Karpas-422 (cell line): Measurements from ENCODE around the gene ESPN. TPM values are rescaled to one million over a fixed set of nuclear protein-coding genes. Genes with fewer than 3 reads are reported as not detected.
A peak's percentile ranks its signal among the peaks of the same experiment; 100 is the strongest.
"Not testable (repeated sequence)": the region's sequence is repeated elsewhere in the genome, so short reads cannot be mapped to it uniquely, and the experiment has no call there.

ENCODE experiments used
- DNase-seq: peaks from one replicate; pipeline ENCODE4 v3.0.0-alpha.2; 2015
- H2AFZ ChIP-seq: fragments of 200-600 bp; sonication (generic); 2 replicates; pipeline ENCODE4 v1.6.1; 2014; ENCODE audit warnings: antibody characterized with exemption, low read length, mixed read lengths
- H3K27ac ChIP-seq: fragments of 200-600 bp; sonication (generic); 2 replicates; pipeline ENCODE4 v1.5.1; 2014; ENCODE audit warnings: mild to moderate bottlenecking, low read length, moderate library complexity
- H3K27me3 ChIP-seq: fragments of 200-600 bp; sonication (generic); 2 replicates; pipeline ENCODE4 v1.6.1; 2014; ENCODE audit warnings: low read length, mixed read lengths
- H3K36me3 ChIP-seq: fragments of 200-600 bp; sonication (generic); 2 replicates; pipeline ENCODE4 v1.6.1; 2014; ENCODE audit warnings: low read length, mixed read lengths; ENCODE audit not compliant: insufficient read depth
- H3K4me1 ChIP-seq: fragments of 200-600 bp; sonication (generic); 2 replicates; pipeline ENCODE4 v1.6.1; 2014; ENCODE audit warnings: mild to moderate bottlenecking, low read length, mixed read lengths
- H3K4me2 ChIP-seq: fragments of 200-600 bp; sonication (generic); 2 replicates; pipeline ENCODE4 v1.6.1; 2014; ENCODE audit warnings: low read length, low read depth, mild to moderate bottlenecking; ENCODE audit not compliant: poor library complexity, severe bottlenecking
- H3K4me3 ChIP-seq: fragments of 200-600 bp; sonication (generic); 2 replicates; pipeline ENCODE4 v1.5.1; 2014; ENCODE audit warnings: mild to moderate bottlenecking, antibody characterized with exemption, low read length, mixed read lengths
- H3K79me2 ChIP-seq: fragments of 200-600 bp; sonication (generic); 2 replicates; pipeline ENCODE4 v1.6.1; 2014; ENCODE audit warnings: mild to moderate bottlenecking, low read length, mixed read lengths
- H3K9ac ChIP-seq: fragments of 200-600 bp; sonication (generic); 2 replicates; pipeline ENCODE4 v1.6.0; 2014; ENCODE audit warnings: low read length
- H3K9me2 ChIP-seq: fragments of 200-600 bp; sonication (generic), shearing (Covaris generic); replicated peaks from 2 replicates; pipeline ENCODE4 v1.6.0; 2014; ENCODE audit warnings: mild to moderate bottlenecking, low read length, moderate library complexity; ENCODE audit not compliant: insufficient read depth
- H3K9me3 ChIP-seq: fragments of 300-700, 200-600 bp; sonication (generic); 2 replicates; pipeline ENCODE4 v1.6.1; 2014; ENCODE audit warnings: low read length, mixed read lengths
- H4K20me1 ChIP-seq: fragments of 200-600 bp; sonication (generic); 2 replicates; pipeline ENCODE4 v1.6.1; 2014; ENCODE audit warnings: mild to moderate bottlenecking, antibody characterized with exemption, low read length, low read depth; ENCODE audit not compliant: insufficient read depth
- total RNA-seq: library from RNA; depleted of rRNA; stranded (reverse); fragments of >200 nt; shearing (Covaris generic); gene quantifications from 2 replicates; pipeline ENCODE4 v1.2.3, GENCODE V29; 2014; ENCODE audit warnings: low replicate concordance

Gene ESPN
- total RNA-seq, 1 experiment from 2014 or later: not detected

DNA sequence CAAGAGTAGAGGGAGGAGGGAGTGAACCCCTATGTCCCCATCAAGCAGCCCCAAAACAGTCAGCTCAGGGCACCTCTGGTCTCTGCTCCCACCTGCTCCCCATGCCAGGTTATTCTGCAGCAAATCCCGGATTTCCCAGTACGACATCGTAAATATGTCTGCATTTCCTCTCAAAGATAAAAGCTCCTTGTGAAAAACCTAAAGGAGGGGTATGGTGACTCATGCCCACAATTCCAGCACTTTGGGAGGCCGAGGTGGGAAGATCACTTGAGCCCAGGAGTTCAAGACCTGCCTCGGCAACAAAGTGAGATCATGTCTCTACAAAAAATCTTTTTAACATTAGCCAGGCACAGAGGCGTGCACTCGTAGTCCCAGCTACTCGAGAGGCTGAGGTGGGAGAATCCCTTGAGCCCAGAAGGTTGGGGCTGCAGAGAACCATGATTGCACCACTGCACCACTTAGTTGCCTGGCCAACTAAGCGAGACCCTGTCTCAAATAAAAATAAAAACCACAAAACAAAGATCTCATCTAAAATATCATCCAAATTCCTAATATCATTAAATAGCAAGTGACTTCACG is 38.1 kb upstream of the ESPN start:
- no peak overlapping the region for H2AFZ ChIP-seq
- H3K27me3 ChIP-seq: no peaks in the 10 kb centered on the region
- no peak for DNase-seq
- H4K20me1 ChIP-seq: peaks cover under 1% of the 10 kb centered on the region; the same call in 1 of the 2 replicates
- H3K4me1 ChIP-seq: peaks cover 2% of the 10 kb centered on the region
- no peaks in the 10 kb centered on the region for H3K9me2 ChIP-seq
- H3K36me3 ChIP-seq: no peaks in the 10 kb centered on the region; the same call in 1 of the 2 replicates
- H3K9ac ChIP-seq: no peak overlapping the region
- H3K27ac ChIP-seq: no peak overlapping the region
- no peak overlapping the region for H3K4me3 ChIP-seq
- H3K79me2 ChIP-seq: peaks cover 84% of the 10 kb centered on the region
- no peak overlapping the region for H3K4me2 ChIP-seq
- H3K9me3 ChIP-seq: no peaks in the 10 kb centered on the region; the same call in 1 of the 2 replicates

GRCh38 chr1:6389971-6390370 is 34.6 kb upstream of the ESPN start:
- Histone ChIP-seq H3K9me3 (no peaks in the 10 kb centered on the region; the same call in 1 of the 2 replicates), H3K4me1 (peaks cover 16% of the 10 kb centered on the region), H3K27me3 (no peaks in the 10 kb centered on the region), H3K9ac (no peak overlapping the region), H4K20me1 (peaks cover 5% of the 10 kb centered on the region; the same call in 1 of the 2 replicates), H3K9me2 (no peaks in the 10 kb centered on the region), H3K36me3 (no peaks in the 10 kb centered on the region; the same call in 1 of the 2 replicates), H3K4me3 (no peak overlapping the region), H3K79me2 (peaks cover 70% of the 10 kb centered on the region), H3K27ac (no peak overlapping the region), H2AFZ (no peak overlapping the region), H3K4me2 (no peak overlapping the region)
- DNase-seq: peak; percentile 7

DNA sequence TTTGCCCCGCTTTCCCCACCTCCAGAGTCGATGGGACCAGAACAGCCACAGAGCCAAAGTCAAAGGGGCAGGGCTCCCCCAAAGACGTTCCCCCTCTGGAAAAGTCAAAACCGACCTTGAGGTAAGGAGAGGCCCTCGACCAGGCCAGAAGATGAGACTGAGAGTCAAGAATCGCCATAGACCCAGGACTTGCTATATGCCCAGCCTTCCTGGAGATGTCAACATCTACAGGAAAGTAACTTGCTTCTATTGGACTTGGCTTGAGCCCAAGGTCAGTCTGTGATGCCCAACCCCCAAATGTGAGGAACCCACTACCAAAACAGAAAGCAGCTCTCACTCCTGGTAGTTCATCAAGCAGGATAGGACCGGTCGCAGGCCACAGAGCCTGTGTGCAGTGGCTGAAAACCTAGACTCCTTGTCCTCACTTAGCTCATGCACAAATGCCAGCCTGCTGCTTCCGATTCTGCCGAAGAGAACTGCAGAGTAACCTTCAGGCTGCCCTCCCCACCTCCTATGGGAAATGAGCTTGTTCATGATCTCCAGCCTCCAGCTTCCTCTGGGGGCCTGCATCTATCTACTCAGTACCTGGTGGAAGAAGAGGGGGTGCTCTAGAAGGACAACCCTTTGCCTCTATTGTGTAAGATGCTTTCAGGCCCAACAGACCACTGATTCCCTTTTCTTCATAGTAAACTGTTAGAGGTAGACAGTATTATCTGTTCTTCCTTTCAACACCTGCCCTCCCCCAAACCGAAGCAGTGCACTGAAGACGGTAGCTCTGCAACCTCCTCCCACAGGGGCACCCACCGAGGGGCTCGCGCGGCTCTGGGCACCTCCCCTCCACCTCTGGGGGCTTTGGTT is 32.4 kb upstream of the ESPN start:
- Histone ChIP-seq H3K4me3 (peak overlapping the region; percentile 98), H3K4me2 (peak overlapping the region; percentile 77), H3K27me3 (no peaks in the 10 kb centered on the region), H3K4me1 (peaks cover 16% of the 10 kb centered on the region), H3K9me3 (no peaks in the 10 kb centered on the region), H3K36me3 (no peaks in the 10 kb centered on the region), H3K9ac (peak overlapping the region; percentile 95), H3K79me2 (peaks cover 48% of the 10 kb centered on the region), H3K9me2 (no peaks in the 10 kb centered on the region), H3K27ac (peak overlapping the region; percentile 31; the same call in 1 of the 2 replicates), H4K20me1 (peaks cover 5% of the 10 kb centered on the region; the same call in 1 of the 2 replicates), H2AFZ (peak overlapping the region; percentile 75; the same call in 1 of the 2 replicates)
- peak; percentile 64 for DNase-seq

- Histone ChIP-seq H3K27ac (peak overlapping the region; percentile 31; the same call in 1 of the 2 replicates), H3K27me3 (no peaks in the 10 kb centered on the region), H3K9ac (peak overlapping the region; percentile 95)
These were observed 31.7 kb upstream of the ESPN start for GRCh38 chr1:6392809-6393399.

DNA sequence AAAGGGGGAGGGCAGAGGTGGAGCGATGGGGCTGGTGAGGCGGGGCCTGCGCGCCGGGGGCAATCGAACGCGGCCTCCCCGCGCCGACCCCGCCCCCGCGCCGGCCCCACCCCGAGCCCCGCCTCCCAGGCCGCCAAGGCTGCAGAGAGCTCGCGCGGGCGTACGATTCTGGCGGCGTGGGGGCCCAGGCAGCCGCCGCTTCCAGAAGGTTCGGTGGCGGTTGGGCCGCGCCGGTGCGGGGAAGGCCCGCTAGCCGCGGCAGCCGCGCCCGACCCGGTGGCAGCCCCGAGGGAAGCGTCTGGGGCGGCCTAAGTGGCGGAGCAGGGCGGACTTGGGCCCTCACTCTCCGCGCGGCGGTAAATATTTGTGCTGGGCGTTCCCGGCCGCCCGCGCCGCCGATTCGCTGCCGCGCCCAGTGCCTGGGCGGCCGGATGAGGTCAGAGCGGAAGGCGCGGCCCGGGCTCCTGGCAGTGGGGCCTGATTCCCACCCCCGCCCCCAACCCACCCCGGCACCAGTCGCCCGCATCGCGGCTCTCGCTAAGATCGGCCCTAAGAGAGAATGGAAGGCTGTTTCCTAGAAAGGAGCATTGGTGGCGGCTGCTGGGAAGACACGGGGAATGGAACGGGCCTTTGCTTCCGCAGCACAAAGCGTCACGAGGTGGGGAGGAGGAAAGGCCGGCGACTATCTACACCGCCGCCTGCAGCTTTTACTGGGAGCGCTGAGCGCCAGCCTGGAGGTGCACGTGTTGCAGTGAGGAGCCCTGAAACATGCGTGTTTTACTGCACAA is 31.0 kb upstream of the ESPN start, which contains the start of gene ACOT7:
Gene ACOT7 (minus strand): TSS at position 368 of the 788 bp plus-strand sequence. CDS start 368 bp downstream, outside the sequence.
- H3K9ac ChIP-seq: peak within 1 kb of the TSS; percentile 95
- no peaks in the 10 kb centered on the region for H3K9me3 ChIP-seq
- H3K4me1 ChIP-seq: peaks cover 16% of the 10 kb centered on the region
- H3K4me3 ChIP-seq: peak within 1 kb of the TSS; percentile 98
- no peaks in the 10 kb centered on the region for H3K36me3 ChIP-seq
- no peaks in the 10 kb centered on the region for H3K9me2 ChIP-seq
- peaks cover 5% of the 10 kb centered on the region; the same call in 1 of the 2 replicates for H4K20me1 ChIP-seq
- DNase-seq: peak; percentile 96
- peaks cover 41% of the 10 kb centered on the region for H3K79me2 ChIP-seq
- H3K27ac ChIP-seq: peak within 1 kb of the TSS; percentile 44
- peak within 1 kb of the TSS; percentile 75; the same call in 1 of the 2 replicates for H2AFZ ChIP-seq
- H3K27me3 ChIP-seq: no peaks in the 10 kb centered on the region
- H3K4me2 ChIP-seq: peak within 1 kb of the TSS; percentile 77

More at GRCh38 chr1:6392809-6393399, 31.7 kb upstream of the ESPN start:
- H4K20me1 ChIP-seq: peaks cover 5% of the 10 kb centered on the region; the same call in 1 of the 2 replicates
- peak overlapping the region; percentile 98 for H3K4me3 ChIP-seq
- H3K9me2 ChIP-seq: no peaks in the 10 kb centered on the region
- peaks cover 16% of the 10 kb centered on the region for H3K4me1 ChIP-seq
- H2AFZ ChIP-seq: peak overlapping the region; percentile 75; the same call in 1 of the 2 replicates
- peak overlapping the region; percentile 77 for H3K4me2 ChIP-seq
- H3K79me2 ChIP-seq: peaks cover 43% of the 10 kb centered on the region
- H3K36me3 ChIP-seq: no peaks in the 10 kb centered on the region
- no peak for DNase-seq
- H3K9me3 ChIP-seq: no peaks in the 10 kb centered on the region

DNA sequence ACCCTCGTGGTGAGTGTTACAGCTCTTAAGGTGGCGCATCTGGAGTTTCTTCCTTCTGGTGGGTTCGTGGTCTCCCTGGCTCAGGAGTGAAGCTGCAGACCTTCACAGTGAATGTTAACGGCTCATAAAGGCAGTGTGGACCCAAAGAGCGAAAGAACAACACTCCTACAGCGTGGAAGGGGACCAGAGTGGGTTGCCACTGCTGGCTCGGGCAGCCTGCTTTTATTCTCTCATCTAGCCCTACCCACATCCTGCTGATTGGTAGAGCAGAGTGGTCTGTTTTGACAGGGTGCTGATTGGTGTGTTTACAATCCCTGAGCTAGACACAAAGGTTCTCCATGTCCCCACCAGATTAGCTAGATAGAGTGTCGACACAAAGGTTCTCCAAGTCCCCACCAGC is 29.4 kb upstream of the ESPN start:
- H3K27ac ChIP-seq, H4K20me1 ChIP-seq, H3K27me3 ChIP-seq, H3K4me3 ChIP-seq, H3K9ac ChIP-seq, H2AFZ ChIP-seq, H3K9me2 ChIP-seq, H3K36me3 ChIP-seq, H3K9me3 ChIP-seq, H3K4me2 ChIP-seq: not testable (repeated sequence)
- DNase-seq: peak; percentile 19
- peaks cover 27% of the 10 kb centered on the region for H3K79me2 ChIP-seq
- peaks cover 16% of the 10 kb centered on the region for H3K4me1 ChIP-seq

GRCh38 chr1:6395781-6396244 is 28.8 kb upstream of the ESPN start:
- not testable (repeated sequence) for H3K27me3 ChIP-seq, H3K9me2 ChIP-seq, H2AFZ ChIP-seq, H3K4me3 ChIP-seq, DNase-seq, H3K4me2 ChIP-seq, H3K27ac ChIP-seq, H4K20me1 ChIP-seq, H3K9ac ChIP-seq, H3K9me3 ChIP-seq, H3K36me3 ChIP-seq
- Histone ChIP-seq H3K4me1 (peaks cover 16% of the 10 kb centered on the region), H3K79me2 (peaks cover 20% of the 10 kb centered on the region)
